Effector memory CD8-positive, alpha-beta T cell (primary cell): ENCODE data around the gene TPI1.
"Not testable (repeated sequence)": the region's sequence is repeated elsewhere in the genome, so short reads cannot be mapped to it uniquely, and the experiment has no call there.

Experiments
- ATAC-seq: fragments of 150-1000 bp; cut with Tn5 transposase; replicated peaks from 2 replicates; pipeline ENCODE4 v1.10.0; 2021; ENCODE audit warnings: mild to moderate bottlenecking, moderate library complexity
- DNase-seq, 3 experiments: peaks; one replicate each; pipeline ENCODE4 v3.0.0; 2021
- H3K27ac Mint-ChIP-seq, 2 donors: one replicate each; pipeline ENCODE4 v1.8.0; 2022; ENCODE audit warnings: mild to moderate bottlenecking in 2 of 2, mixed read lengths in 2 of 2, moderate library complexity in 2 of 2
- H3K27me3 Mint-ChIP-seq, 2 donors: one replicate each; pipeline ENCODE4 v1.8.0; 2022; ENCODE audit warnings: mixed read lengths in 2 of 2
- H3K36me3 Mint-ChIP-seq: one replicate; pipeline ENCODE4 v1.8.0; 2022; ENCODE audit warnings: mild to moderate bottlenecking, moderate library complexity, mixed read lengths; ENCODE audit not compliant: insufficient read depth
- H3K4me1 Mint-ChIP-seq, 2 donors: one replicate each; pipeline ENCODE4 v1.8.0; 2022; ENCODE audit warnings: low read depth in 2 of 2, mixed read lengths in 2 of 2
- H3K4me3 Mint-ChIP-seq, 2 donors: one replicate each; pipeline ENCODE4 v1.8.0; 2022; ENCODE audit warnings: mild to moderate bottlenecking in 2 of 2, mixed read lengths in 2 of 2, moderate library complexity in 2 of 2
- H3K9me3 Mint-ChIP-seq, 2 donors: one replicate each; pipeline ENCODE4 v1.8.0; 2022; ENCODE audit warnings: mixed read lengths in 2 of 2

TPI1 gene

GRCh38 chr12:6860942-6861341, 6.4 kb upstream of the TPI1 start:
- Mint-ChIP-seq H3K27me3 (no peaks in the 10 kb centered on the region), H3K4me1 (peaks cover 0 to 3% of the 10 kb centered on the region in 2 donors), H3K4me3 (no peak overlapping the region), H3K9me3 (no peaks in the 10 kb centered on the region), H3K36me3 (peaks cover 39% of the 10 kb centered on the region), H3K27ac (no peak overlapping the region)
- ATAC-seq (no peak), DNase-seq (no peak)

GRCh38 chr12:6861391-6861790, 5.9 kb upstream of the TPI1 start:
- Mint-ChIP-seq H3K27me3 (no peaks in the 10 kb centered on the region), H3K27ac (no peak overlapping the region), H3K9me3 (no peaks in the 10 kb centered on the region), H3K36me3 (peaks cover 38% of the 10 kb centered on the region), H3K4me3 (no peak overlapping the region), H3K4me1 (peaks cover 0 to 3% of the 10 kb centered on the region in 2 donors)
- DNase-seq, result no peak
- no peak for ATAC-seq

DNA sequence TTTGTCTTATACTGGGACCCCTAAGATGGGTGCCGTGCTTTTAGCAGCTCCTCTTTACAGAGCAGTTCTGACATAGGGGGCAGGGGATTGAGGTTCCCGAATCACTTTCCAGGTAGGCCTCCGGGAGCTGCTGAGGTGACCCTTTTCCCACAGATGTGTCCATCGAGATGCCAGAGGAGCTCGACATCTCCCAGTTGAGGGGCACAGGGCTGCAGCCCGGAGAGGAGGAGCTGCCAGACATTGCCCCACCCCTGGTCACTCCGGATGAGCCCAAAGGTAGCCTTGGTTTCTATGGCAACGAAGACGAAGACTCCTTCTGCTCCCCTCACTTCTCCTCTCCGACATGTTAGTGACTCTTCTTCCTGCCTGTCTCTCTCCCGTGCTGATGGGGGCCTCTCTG, 4.3 kb upstream of the TPI1 start:
- H3K4me3 Mint-ChIP-seq, result no peak overlapping the region
- H3K27ac Mint-ChIP-seq, result no peak overlapping the region
- no peaks in the 10 kb centered on the region for H3K9me3 Mint-ChIP-seq
- DNase-seq (no peak), ATAC-seq (no peak)
- H3K36me3 Mint-ChIP-seq, result peaks cover 29% of the 10 kb centered on the region
- no peaks in the 10 kb centered on the region for H3K27me3 Mint-ChIP-seq
- peaks cover under 1% of the 10 kb centered on the region in 2 donors for H3K4me1 Mint-ChIP-seq

DNA sequence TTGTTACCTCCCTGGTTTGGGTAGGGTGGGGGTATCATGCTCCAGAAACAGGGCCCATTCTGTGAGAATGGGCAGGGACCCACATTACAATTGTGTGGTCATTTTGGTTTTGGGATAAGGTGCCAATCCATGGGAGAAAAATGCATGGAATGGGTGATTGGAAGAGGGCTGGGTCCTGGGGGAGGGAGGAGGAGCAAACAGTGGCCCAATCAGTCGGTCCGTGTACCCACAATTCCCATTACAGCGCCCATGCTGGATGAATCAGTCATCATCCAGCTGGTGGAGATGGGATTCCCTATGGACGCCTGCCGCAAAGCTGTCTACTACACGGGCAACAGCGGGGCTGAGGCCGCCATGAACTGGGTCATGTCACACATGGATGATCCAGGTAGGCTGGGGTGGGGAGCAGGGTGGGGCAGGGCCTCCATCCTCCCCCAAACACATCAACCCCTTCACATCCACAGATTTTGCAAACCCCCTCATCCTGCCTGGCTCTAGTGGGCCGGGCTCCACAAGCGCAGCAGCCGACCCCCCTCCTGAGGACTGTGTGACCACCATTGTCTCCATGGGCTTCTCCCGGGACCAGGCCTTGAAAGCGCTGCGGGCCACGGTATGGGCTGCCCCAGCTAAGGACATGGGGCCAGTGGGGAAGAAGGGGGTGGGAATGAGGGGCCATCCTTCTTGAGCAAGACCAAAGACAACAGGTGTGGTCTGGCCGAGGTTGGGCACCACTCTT, 3.6 kb upstream of the TPI1 start:
- Mint-ChIP-seq H3K36me3 (peaks cover 36% of the 10 kb centered on the region), H3K4me1 (peaks cover 8% of the 10 kb centered on the region in 2 donors), H3K9me3 (no peaks in the 10 kb centered on the region), H3K27ac (no peak overlapping the region), H3K4me3 (no peak overlapping the region), H3K27me3 (no peaks in the 10 kb centered on the region)
- DNase-seq (no peak), ATAC-seq (no peak)

DNA sequence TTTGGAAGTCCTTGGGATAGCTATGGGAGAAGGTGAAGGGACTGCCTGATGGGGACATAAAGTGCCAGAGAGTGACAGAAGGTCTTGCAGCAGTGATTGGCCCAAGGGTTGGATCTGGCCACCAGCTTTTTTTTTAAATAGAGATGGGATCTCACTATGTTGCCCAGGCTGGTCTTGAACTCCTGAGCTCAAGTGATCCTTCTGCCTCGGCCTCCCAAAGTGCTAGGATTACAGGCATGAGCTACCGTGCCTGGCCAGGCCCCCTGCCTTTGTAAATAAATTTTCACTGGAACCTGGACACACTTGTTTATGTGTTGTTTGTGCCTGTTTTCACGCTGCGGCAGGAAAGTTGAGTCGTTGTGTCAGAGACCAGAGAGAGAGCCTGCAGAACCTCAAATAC, 2.0 kb upstream of the TPI1 start:
- not testable (repeated sequence) for ATAC-seq, DNase-seq, H3K27me3 Mint-ChIP-seq, H3K9me3 Mint-ChIP-seq
- Mint-ChIP-seq H3K27ac (peak overlapping the region; percentile 11 to 57), H3K4me3 (peak overlapping the region in 1 of 2 donors; percentile 7), H3K36me3 (peaks cover 33% of the 10 kb centered on the region), H3K4me1 (peaks cover 19 to 20% of the 10 kb centered on the region in 2 donors)

- no peak for ATAC-seq
- H3K27ac Mint-ChIP-seq, result peak overlapping the region in 1 of 2 donors; percentile 89
- no peak for DNase-seq
- no peaks in the 10 kb centered on the region for H3K27me3 Mint-ChIP-seq
- peaks cover 36% of the 10 kb centered on the region for H3K36me3 Mint-ChIP-seq
- peak overlapping the region; percentile 85 to 87 for H3K4me3 Mint-ChIP-seq
- peaks cover 29% of the 10 kb centered on the region in 2 donors for H3K4me1 Mint-ChIP-seq
- H3K9me3 Mint-ChIP-seq, result no peaks in the 10 kb centered on the region
These were observed 990 bp upstream of the TPI1 start for GRCh38 chr12:6866163-6866919.

- peak overlapping the region; percentile 83 to 89 for H3K27ac Mint-ChIP-seq
- H3K4me1 Mint-ChIP-seq, result peaks cover 33 to 35% of the 10 kb centered on the region in 2 donors
- peak overlapping the region; percentile 85 to 87 for H3K4me3 Mint-ChIP-seq
- DNase-seq (no peak), ATAC-seq (peak; percentile 10)
- no peaks in the 10 kb centered on the region for H3K27me3 Mint-ChIP-seq
- peaks cover 31% of the 10 kb centered on the region for H3K36me3 Mint-ChIP-seq
- no peaks in the 10 kb centered on the region for H3K9me3 Mint-ChIP-seq
These were observed 365 bp upstream of the TPI1 start for GRCh38 chr12:6866920-6867412.

- H3K9me3 Mint-ChIP-seq, result no peaks in the 10 kb centered on the region
- no peaks in the 10 kb centered on the region for H3K27me3 Mint-ChIP-seq
- peaks cover 42% of the 10 kb centered on the region for H3K36me3 Mint-ChIP-seq
- peak overlapping the region; percentile 85 to 87 for H3K4me3 Mint-ChIP-seq
- H3K4me1 Mint-ChIP-seq, result peaks cover 41 to 46% of the 10 kb centered on the region in 2 donors
- ATAC-seq, result no peak
- peak overlapping the region; percentile 69 to 89 for H3K27ac Mint-ChIP-seq
- no peak for DNase-seq
These were observed 1.1 kb downstream of the TPI1 start for GRCh38 chr12:6868211-6869048.

GRCh38 chr12:6869049-6870021, 2.0 kb downstream of the TPI1 start:
- peak overlapping the region; percentile 85 to 87 for H3K4me3 Mint-ChIP-seq
- H3K27ac Mint-ChIP-seq, result peak overlapping the region; percentile 69 to 89
- no peaks in the 10 kb centered on the region for H3K9me3 Mint-ChIP-seq
- peaks cover 45 to 48% of the 10 kb centered on the region in 2 donors for H3K4me1 Mint-ChIP-seq
- ATAC-seq, result peak; percentile 8
- peak; percentile 85 to 88 (median 86) for DNase-seq
- peaks cover 45% of the 10 kb centered on the region for H3K36me3 Mint-ChIP-seq
- H3K27me3 Mint-ChIP-seq, result no peaks in the 10 kb centered on the region

DNA sequence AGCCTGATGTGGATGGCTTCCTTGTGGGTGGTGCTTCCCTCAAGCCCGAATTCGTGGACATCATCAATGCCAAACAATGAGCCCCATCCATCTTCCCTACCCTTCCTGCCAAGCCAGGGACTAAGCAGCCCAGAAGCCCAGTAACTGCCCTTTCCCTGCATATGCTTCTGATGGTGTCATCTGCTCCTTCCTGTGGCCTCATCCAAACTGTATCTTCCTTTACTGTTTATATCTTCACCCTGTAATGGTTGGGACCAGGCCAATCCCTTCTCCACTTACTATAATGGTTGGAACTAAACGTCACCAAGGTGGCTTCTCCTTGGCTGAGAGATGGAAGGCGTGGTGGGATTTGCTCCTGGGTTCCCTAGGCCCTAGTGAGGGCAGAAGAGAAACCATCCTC, 3.0 kb downstream of the TPI1 start:
- Mint-ChIP-seq H3K27ac (peak overlapping the region; percentile 41 to 52), H3K4me1 (peaks cover 45 to 48% of the 10 kb centered on the region in 2 donors), H3K36me3 (peaks cover 45% of the 10 kb centered on the region)
- ATAC-seq, DNase-seq, H3K27me3 Mint-ChIP-seq, H3K4me3 Mint-ChIP-seq, H3K9me3 Mint-ChIP-seq: not testable (repeated sequence)

GRCh38 chr12:6871052-6871957, 4.0 kb downstream of the TPI1 start:
- Mint-ChIP-seq H3K27me3 (no peaks in the 10 kb centered on the region), H3K9me3 (no peaks in the 10 kb centered on the region), H3K4me1 (peaks cover 45 to 48% of the 10 kb centered on the region in 2 donors), H3K27ac (peak overlapping the region; percentile 92 to 95), H3K36me3 (peaks cover 45% of the 10 kb centered on the region), H3K4me3 (peak overlapping the region; percentile 94 to 95)
- ATAC-seq (no peak), DNase-seq (no peak)
